Measurements from ENCODE around the gene DTNBP1.

DTNBP1 gene

DNA sequence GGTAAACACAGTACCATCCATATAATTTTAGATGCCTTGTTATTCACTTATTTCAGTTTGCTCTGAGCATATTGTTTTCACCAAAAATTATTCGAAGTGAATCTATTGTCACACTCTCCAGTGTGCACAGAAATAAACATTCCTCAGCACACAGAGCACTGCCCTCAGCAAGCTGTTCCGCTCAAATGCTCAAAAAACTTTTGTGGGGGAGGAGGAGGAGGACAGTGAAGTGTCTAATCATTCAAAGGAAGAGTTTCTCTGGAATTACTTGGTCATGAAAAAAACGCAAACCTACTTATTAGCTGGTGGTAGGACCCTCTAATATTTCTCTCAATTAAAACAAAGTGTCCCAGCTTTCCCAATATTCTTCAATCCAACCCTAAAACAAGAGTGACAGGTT lies 88.3 kb downstream of the DTNBP1 start:
- H2BK5ac ChIP-seq (ENCODE audit: low read length), result no peak overlapping the region
- no peaks in the 10 kb centered on the region for H3K4me1 ChIP-seq (ENCODE audit: control insufficient read depth, low read depth, low read length)
- no peak overlapping the region for H3K4me3 ChIP-seq (ENCODE audit: low read length)
- H3K9ac ChIP-seq (ENCODE audit: low read length), result no peak overlapping the region
- no peaks in the 10 kb centered on the region for H3K79me1 ChIP-seq (ENCODE audit: low read length)
- no peak overlapping the region for H4K8ac ChIP-seq (ENCODE audit: low read depth, low read length)
- H3K36me3 ChIP-seq (ENCODE audit: control insufficient read depth, insufficient read depth, low read length), result no peaks in the 10 kb centered on the region
- WGBS (ENCODE audit: extremely low coverage, insufficient coverage, low lambda C conversion rate), result no CpG with 5 or more reads among the region's 3 CpGs
- no peak overlapping the region for H2BK15ac ChIP-seq (replicated peaks; ENCODE audit: low read depth)
- H3K18ac ChIP-seq (ENCODE audit: low read length), result no peak overlapping the region
- H3K4me2 ChIP-seq (ENCODE audit: low read length), result no peak overlapping the region
- H3K56ac ChIP-seq (ENCODE audit: low read length), result no peak overlapping the region
- H2BK120ac ChIP-seq (ENCODE audit: low read depth, low read length), result no peak overlapping the region
- DNase-seq, result no peak
- no peak overlapping the region for H3K23ac ChIP-seq (ENCODE audit: low read length)
- no peak overlapping the region for H4K5ac ChIP-seq (ENCODE audit: low read length)
- no peaks in the 10 kb centered on the region for H3K79me2 ChIP-seq (ENCODE audit: control insufficient read depth, insufficient read depth, low read length)
- H3K27me3 ChIP-seq (ENCODE audit: insufficient read depth, low read length, poor library complexity), result no peaks in the 10 kb centered on the region
- no peak overlapping the region for H3K27ac ChIP-seq (ENCODE audit: low read depth, low read length)
- H2AK5ac ChIP-seq (ENCODE audit: low read length), result no peak overlapping the region
- H3K4ac ChIP-seq (ENCODE audit: low read depth, low read length), result no peak overlapping the region

DNA sequence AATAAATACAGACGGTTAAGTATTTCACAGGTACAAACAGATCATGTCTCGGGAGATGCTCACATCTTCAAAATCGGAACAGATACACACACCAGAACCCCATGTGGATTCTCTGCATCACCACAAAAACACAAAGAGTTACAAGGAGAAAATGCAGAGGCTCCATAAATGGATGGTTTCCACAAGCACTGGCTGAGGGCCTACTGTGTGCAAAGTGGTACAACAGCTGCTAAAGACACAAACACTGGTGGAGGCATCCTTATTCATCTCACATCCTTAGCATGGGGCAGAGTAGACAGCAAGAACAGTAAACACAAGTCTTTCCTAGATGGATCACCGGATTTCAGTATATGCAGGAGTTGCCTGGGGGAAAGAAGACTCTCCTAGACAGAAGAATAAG lies 88.8 kb downstream of the DTNBP1 start:
- Histone ChIP-seq H3K4me1 (ENCODE audit: control insufficient read depth, low read depth, low read length) (no peaks in the 10 kb centered on the region), H3K4ac (ENCODE audit: low read depth, low read length) (no peak overlapping the region), H2BK15ac (replicated peaks; ENCODE audit: low read depth) (no peak overlapping the region), H3K27ac (ENCODE audit: low read depth, low read length) (no peak overlapping the region), H3K18ac (ENCODE audit: low read length) (no peak overlapping the region), H2AK5ac (ENCODE audit: low read length) (no peak overlapping the region), H3K23ac (ENCODE audit: low read length) (no peak overlapping the region), H4K8ac (ENCODE audit: low read depth, low read length) (no peak overlapping the region), H3K79me1 (ENCODE audit: low read length) (no peaks in the 10 kb centered on the region), H3K27me3 (ENCODE audit: insufficient read depth, low read length, poor library complexity) (no peaks in the 10 kb centered on the region), H4K5ac (ENCODE audit: low read length) (no peak overlapping the region), H3K4me2 (ENCODE audit: low read length) (no peak overlapping the region), H3K79me2 (ENCODE audit: control insufficient read depth, insufficient read depth, low read length) (no peaks in the 10 kb centered on the region), H3K4me3 (ENCODE audit: low read length) (no peak overlapping the region), H3K9ac (ENCODE audit: low read length) (no peak overlapping the region), H2BK120ac (ENCODE audit: low read depth, low read length) (no peak overlapping the region), H2BK5ac (ENCODE audit: low read length) (no peak overlapping the region), H3K36me3 (ENCODE audit: control insufficient read depth, insufficient read depth, low read length) (no peaks in the 10 kb centered on the region), H3K56ac (ENCODE audit: low read length) (no peak overlapping the region)
- DNase-seq, result no peak
- no CpG with 5 or more reads among the region's 4 CpGs for WGBS (ENCODE audit: extremely low coverage, insufficient coverage, low lambda C conversion rate)

DNA sequence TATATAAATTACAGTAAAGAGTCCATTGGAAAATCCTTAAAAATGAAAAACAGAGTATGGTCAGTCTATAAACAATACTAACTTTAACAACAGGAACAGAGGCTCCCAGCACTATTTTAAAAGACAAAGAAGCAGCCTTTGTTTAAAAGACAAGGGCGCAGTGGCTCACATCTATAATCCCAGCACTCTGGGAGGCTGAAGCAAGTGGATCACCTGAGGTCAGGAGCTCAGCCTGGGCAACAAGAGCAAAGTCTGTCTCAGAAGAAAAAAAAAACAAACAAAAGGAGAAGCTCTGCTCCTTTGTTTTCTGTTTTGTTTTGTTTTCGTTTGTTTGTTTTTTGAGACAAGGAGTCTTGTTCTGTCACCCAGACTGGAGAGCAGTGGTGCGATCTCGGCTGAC lies 89.4 kb downstream of the DTNBP1 start:
- H3K4me1 ChIP-seq (ENCODE audit: control insufficient read depth, low read depth, low read length), result no peaks in the 10 kb centered on the region
- H3K23ac ChIP-seq (ENCODE audit: low read length), result no peak overlapping the region
- no peak overlapping the region for H3K4me2 ChIP-seq (ENCODE audit: low read length)
- H2BK5ac ChIP-seq (ENCODE audit: low read length), result no peak overlapping the region
- no peak overlapping the region for H4K8ac ChIP-seq (ENCODE audit: low read depth, low read length)
- no peaks in the 10 kb centered on the region for H3K79me2 ChIP-seq (ENCODE audit: control insufficient read depth, insufficient read depth, low read length)
- no peak for DNase-seq
- no peak overlapping the region for H2AK5ac ChIP-seq (ENCODE audit: low read length)
- WGBS (ENCODE audit: extremely low coverage, insufficient coverage, low lambda C conversion rate), result no CpG with 5 or more reads among the region's 4 CpGs
- H3K9ac ChIP-seq (ENCODE audit: low read length), result no peak overlapping the region
- no peak overlapping the region for H4K5ac ChIP-seq (ENCODE audit: low read length)
- no peak overlapping the region for H3K56ac ChIP-seq (ENCODE audit: low read length)
- no peaks in the 10 kb centered on the region for H3K79me1 ChIP-seq (ENCODE audit: low read length)
- no peaks in the 10 kb centered on the region for H3K27me3 ChIP-seq (ENCODE audit: insufficient read depth, low read length, poor library complexity)
- H3K18ac ChIP-seq (ENCODE audit: low read length), result no peak overlapping the region
- H3K27ac ChIP-seq (ENCODE audit: low read depth, low read length), result no peak overlapping the region
- H3K4ac ChIP-seq (ENCODE audit: low read depth, low read length), result no peak overlapping the region
- no peak overlapping the region for H3K4me3 ChIP-seq (ENCODE audit: low read length)
- H2BK120ac ChIP-seq (ENCODE audit: low read depth, low read length), result no peak overlapping the region
- H3K36me3 ChIP-seq (ENCODE audit: control insufficient read depth, insufficient read depth, low read length), result no peaks in the 10 kb centered on the region
- H2BK15ac ChIP-seq (replicated peaks; ENCODE audit: low read depth), result no peak overlapping the region

DNA sequence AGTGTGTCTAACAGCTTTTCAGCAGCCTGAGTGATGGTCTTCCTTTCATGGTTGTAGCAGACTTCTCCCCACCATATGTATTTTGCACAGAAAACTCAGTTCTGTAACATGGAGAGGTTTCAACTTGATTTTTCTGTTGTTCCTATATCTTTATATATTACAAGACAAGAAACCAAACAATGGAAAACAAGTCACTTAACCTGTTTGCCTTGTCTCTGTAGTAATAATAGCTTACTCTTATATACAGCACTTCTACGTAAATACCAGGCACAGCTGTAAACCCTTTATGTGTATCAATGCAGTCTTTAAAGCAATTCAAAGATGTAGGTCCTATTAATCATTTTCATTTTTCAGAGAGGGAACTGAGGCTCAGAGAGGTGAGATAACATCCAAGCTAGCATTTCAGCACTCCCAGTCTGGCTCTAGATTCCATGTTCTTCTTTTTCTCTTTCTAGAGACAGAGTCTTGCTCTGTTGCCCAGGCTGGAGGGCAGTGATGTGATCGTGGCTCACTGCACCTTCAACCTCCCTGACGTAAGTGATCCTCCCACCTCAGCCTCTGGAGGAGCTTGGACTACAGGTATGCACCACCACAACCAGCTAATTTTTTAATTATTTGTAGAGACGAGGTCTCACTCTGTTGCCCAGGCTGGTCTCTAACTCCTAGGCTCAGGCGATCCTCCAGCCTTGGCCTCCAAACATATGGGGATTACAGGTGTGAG lies 90.4 kb downstream of the DTNBP1 start:
- H3K18ac ChIP-seq (ENCODE audit: low read length), result no peak overlapping the region
- no peaks in the 10 kb centered on the region for H3K79me2 ChIP-seq (ENCODE audit: control insufficient read depth, insufficient read depth, low read length)
- no peaks in the 10 kb centered on the region for H3K36me3 ChIP-seq (ENCODE audit: control insufficient read depth, insufficient read depth, low read length)
- no peak overlapping the region for H3K56ac ChIP-seq (ENCODE audit: low read length)
- no peak overlapping the region for H4K5ac ChIP-seq (ENCODE audit: low read length)
- no peak overlapping the region for H2BK120ac ChIP-seq (ENCODE audit: low read depth, low read length)
- H4K8ac ChIP-seq (ENCODE audit: low read depth, low read length), result no peak overlapping the region
- H3K4me2 ChIP-seq (ENCODE audit: low read length), result no peak overlapping the region
- no peak overlapping the region for H3K23ac ChIP-seq (ENCODE audit: low read length)
- H3K79me1 ChIP-seq (ENCODE audit: low read length), result no peaks in the 10 kb centered on the region
- H3K4me1 ChIP-seq (ENCODE audit: control insufficient read depth, low read depth, low read length), result no peaks in the 10 kb centered on the region
- H3K4ac ChIP-seq (ENCODE audit: low read depth, low read length), result no peak overlapping the region
- H3K27ac ChIP-seq (ENCODE audit: low read depth, low read length), result no peak overlapping the region
- no peak overlapping the region for H3K9ac ChIP-seq (ENCODE audit: low read length)
- H2BK5ac ChIP-seq (ENCODE audit: low read length), result no peak overlapping the region
- no peak overlapping the region for H2BK15ac ChIP-seq (replicated peaks; ENCODE audit: low read depth)
- H3K27me3 ChIP-seq (ENCODE audit: insufficient read depth, low read length, poor library complexity), result no peaks in the 10 kb centered on the region
- no peak overlapping the region for H3K4me3 ChIP-seq (ENCODE audit: low read length)
- H2AK5ac ChIP-seq (ENCODE audit: low read length), result no peak overlapping the region
- WGBS (ENCODE audit: extremely low coverage, insufficient coverage, low lambda C conversion rate), result no CpG with 5 or more reads among the region's 5 CpGs
- no peak for DNase-seq

DNA sequence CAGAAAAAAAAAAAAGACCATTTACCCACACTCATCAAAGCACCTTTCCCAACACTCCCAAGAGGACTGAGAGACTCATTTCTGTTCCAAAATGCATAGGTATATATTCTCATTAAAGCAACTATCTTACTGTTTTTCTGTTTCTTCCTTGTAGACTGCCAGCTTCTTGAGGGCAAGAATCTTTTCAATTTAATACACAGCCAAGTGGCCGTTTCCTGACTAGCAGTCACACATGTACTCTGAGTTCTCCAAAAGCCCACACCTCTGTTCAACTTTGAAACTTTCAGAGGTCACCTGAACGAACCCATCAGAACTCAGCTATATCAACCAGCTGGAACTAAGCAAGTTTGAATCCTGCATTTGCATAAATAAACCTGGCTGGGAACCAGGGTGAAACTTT lies 92.7 kb downstream of the DTNBP1 start:
- no peak overlapping the region for H3K23ac ChIP-seq (ENCODE audit: low read length)
- no peaks in the 10 kb centered on the region for H3K27me3 ChIP-seq (ENCODE audit: insufficient read depth, low read length, poor library complexity)
- no peak overlapping the region for H3K18ac ChIP-seq (ENCODE audit: low read length)
- no peak overlapping the region for H4K8ac ChIP-seq (ENCODE audit: low read depth, low read length)
- H3K4me2 ChIP-seq (ENCODE audit: low read length), result no peak overlapping the region
- H3K4me3 ChIP-seq (ENCODE audit: low read length), result no peak overlapping the region
- no peaks in the 10 kb centered on the region for H3K4me1 ChIP-seq (ENCODE audit: control insufficient read depth, low read depth, low read length)
- no peak overlapping the region for H4K5ac ChIP-seq (ENCODE audit: low read length)
- H2BK120ac ChIP-seq (ENCODE audit: low read depth, low read length), result no peak overlapping the region
- no peak overlapping the region for H2BK15ac ChIP-seq (replicated peaks; ENCODE audit: low read depth)
- no peak for DNase-seq
- H3K56ac ChIP-seq (ENCODE audit: low read length), result no peak overlapping the region
- H2AK5ac ChIP-seq (ENCODE audit: low read length), result no peak overlapping the region
- no peak overlapping the region for H2BK5ac ChIP-seq (ENCODE audit: low read length)
- H3K4ac ChIP-seq (ENCODE audit: low read depth, low read length), result no peak overlapping the region
- H3K36me3 ChIP-seq (ENCODE audit: control insufficient read depth, insufficient read depth, low read length), result no peaks in the 10 kb centered on the region
- no peaks in the 10 kb centered on the region for H3K79me2 ChIP-seq (ENCODE audit: control insufficient read depth, insufficient read depth, low read length)
- no peak overlapping the region for H3K9ac ChIP-seq (ENCODE audit: low read length)
- no peaks in the 10 kb centered on the region for H3K79me1 ChIP-seq (ENCODE audit: low read length)
- no CpG with 5 or more reads among the region's 2 CpGs for WGBS (ENCODE audit: extremely low coverage, insufficient coverage, low lambda C conversion rate)
- H3K27ac ChIP-seq (ENCODE audit: low read depth, low read length), result no peak overlapping the region

All from mesendoderm (in vitro differentiated cells).